Measurements from ENCODE around the gene SLC6A9. TPM values are rescaled to one million over a fixed set of nuclear protein-coding genes. Genes with fewer than 3 reads are reported as not detected.

The SLC6A9 gene
- total RNA-seq, 2 experiments from 2014 or later, result 6.5 to 7.4 TPM

DNA sequence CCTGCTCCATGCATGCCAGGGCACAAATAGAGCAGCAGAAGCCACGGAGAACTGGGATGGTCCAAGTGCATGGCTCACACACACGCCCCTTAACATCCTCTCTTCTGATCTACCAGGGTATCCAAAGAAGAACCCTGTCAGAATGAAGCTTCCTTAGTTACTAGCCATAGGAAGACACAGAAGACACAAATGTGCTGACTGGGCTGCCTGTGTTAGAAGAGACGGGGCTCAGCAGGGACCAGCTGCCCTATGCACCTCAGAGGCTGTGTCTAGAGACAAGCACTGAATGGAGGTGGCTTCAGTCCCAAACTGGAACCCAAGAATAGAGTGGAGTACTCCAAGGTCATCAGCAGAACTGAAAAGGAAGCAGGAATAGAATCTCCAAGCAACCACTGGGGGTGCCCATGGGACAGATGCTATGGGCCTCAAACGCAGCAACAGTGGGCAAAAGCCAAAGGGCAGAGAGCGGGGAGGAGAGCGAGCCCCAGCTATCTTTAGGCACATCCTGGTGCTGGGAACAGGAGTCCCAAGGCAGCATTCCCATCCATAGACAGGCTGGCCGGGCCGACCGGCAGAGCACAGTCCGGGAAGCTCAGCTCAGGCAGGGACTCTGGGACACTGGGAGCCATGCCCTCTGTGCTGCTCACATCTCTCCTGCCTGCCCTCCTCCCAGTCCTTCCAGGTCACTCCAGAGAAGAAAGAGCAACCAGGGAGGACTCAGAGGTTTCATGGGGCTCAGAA is 9.5 kb downstream of the SLC6A9 start:
- ATAC-seq (no peak), DNase-seq (no peak)
- Mint-ChIP-seq H3K4me3 (no peak overlapping the region), H3K27ac (no peak overlapping the region), H3K36me3 (ENCODE audit: low read depth) (peaks cover 9% of the 10 kb centered on the region), H3K9me3 (no peaks in the 10 kb centered on the region), H3K4me1 (ENCODE audit: low read depth) (no peaks in the 10 kb centered on the region), H3K27me3 (no peaks in the 10 kb centered on the region)
- intact Hi-C loops (cut with micrococcal nuclease), result no loop called here
- CTCF ChIA-PET, result interaction anchor here (1.0 to 7.4 kb wide), 3 partner anchors 10 to 21 kb away, joined by 3 to 42 read pairs (median 4); no protein-coding TSS in a partner anchor
- POLR2A ChIA-PET, result no interaction called here
- TF ChIP-seq, protein P1, sequence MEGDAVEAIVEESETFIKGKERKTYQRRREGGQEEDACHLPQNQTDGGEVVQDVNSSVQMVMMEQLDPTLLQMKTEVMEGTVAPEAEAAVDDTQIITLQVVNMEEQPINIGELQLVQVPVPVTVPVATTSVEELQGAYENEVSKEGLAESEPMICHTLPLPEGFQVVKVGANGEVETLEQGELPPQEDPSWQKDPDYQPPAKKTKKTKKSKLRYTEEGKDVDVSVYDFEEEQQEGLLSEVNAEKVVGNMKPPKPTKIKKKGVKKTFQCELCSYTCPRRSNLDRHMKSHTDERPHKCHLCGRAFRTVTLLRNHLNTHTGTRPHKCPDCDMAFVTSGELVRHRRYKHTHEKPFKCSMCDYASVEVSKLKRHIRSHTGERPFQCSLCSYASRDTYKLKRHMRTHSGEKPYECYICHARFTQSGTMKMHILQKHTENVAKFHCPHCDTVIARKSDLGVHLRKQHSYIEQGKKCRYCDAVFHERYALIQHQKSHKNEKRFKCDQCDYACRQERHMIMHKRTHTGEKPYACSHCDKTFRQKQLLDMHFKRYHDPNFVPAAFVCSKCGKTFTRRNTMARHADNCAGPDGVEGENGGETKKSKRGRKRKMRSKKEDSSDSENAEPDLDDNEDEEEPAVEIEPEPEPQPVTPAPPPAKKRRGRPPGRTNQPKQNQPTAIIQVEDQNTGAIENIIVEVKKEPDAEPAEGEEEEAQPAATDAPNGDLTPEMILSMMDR (IDR thresholded peaks at IDR 0.05), result no peak

GRCh38 chr1:44021156-44021555 is 10.1 kb downstream of the SLC6A9 start:
- H3K4me3 Mint-ChIP-seq, result no peak overlapping the region
- intact Hi-C loops (cut with micrococcal nuclease), result no loop called here

GRCh38 chr1:44020464-44020863 is 10.8 kb downstream of the SLC6A9 start:
- ChIA-PET CTCF (interaction anchor here (7.4 kb wide), 1 partner anchor 15 kb away, joined by 42 read pairs; no protein-coding TSS in a partner anchor), POLR2A (no interaction called here)
- H3K36me3 Mint-ChIP-seq (ENCODE audit: low read depth), result peaks cover 9% of the 10 kb centered on the region
- DNase-seq (no peak), ATAC-seq (no peak)
- no peaks in the 10 kb centered on the region for H3K27me3 Mint-ChIP-seq
- intact Hi-C loops (cut with micrococcal nuclease), result no loop called here
- TF ChIP-seq, protein P1 (IDR thresholded peaks at IDR 0.05), result no peak
- no peaks in the 10 kb centered on the region for H3K9me3 Mint-ChIP-seq
- H3K27ac Mint-ChIP-seq, result no peak overlapping the region
- H3K4me1 Mint-ChIP-seq (ENCODE audit: low read depth), result no peaks in the 10 kb centered on the region
- no peak overlapping the region for H3K4me3 Mint-ChIP-seq

More at GRCh38 chr1:44021156-44021555, 10.1 kb downstream of the SLC6A9 start:
- no peaks in the 10 kb centered on the region for H3K9me3 Mint-ChIP-seq
- H3K36me3 Mint-ChIP-seq (ENCODE audit: low read depth), result peaks cover 9% of the 10 kb centered on the region
- ChIA-PET CTCF (interaction anchor here (1.0 to 7.4 kb wide), 2 partner anchors 15 to 21 kb away, joined by 4 to 42 read pairs; no protein-coding TSS in a partner anchor), POLR2A (no interaction called here)
- no peaks in the 10 kb centered on the region for H3K4me1 Mint-ChIP-seq (ENCODE audit: low read depth)
- DNase-seq, result no peak
- H3K27ac Mint-ChIP-seq, result no peak overlapping the region
- TF ChIP-seq, protein P1 (IDR thresholded peaks at IDR 0.05), result no peak
- no peaks in the 10 kb centered on the region for H3K27me3 Mint-ChIP-seq
- no peak for ATAC-seq

GRCh38 chr1:44019466-44019948 is 11.8 kb downstream of the SLC6A9 start:
- Mint-ChIP-seq H3K9me3 (no peaks in the 10 kb centered on the region), H3K4me1 (ENCODE audit: low read depth) (no peaks in the 10 kb centered on the region), H3K27me3 (no peaks in the 10 kb centered on the region), H3K36me3 (ENCODE audit: low read depth) (peaks cover 6% of the 10 kb centered on the region), H3K4me3 (no peak overlapping the region), H3K27ac (no peak overlapping the region)
- TF ChIP-seq, protein P1 (IDR thresholded peaks at IDR 0.05), result no peak
- no peak for DNase-seq
- ChIA-PET CTCF (interaction anchor here (7.4 kb wide), 1 partner anchor 14 kb away, joined by 42 read pairs; no protein-coding TSS in a partner anchor), POLR2A (no interaction called here)
- intact Hi-C loops (cut with micrococcal nuclease), result no loop called here
- ATAC-seq, result no peak

DNA sequence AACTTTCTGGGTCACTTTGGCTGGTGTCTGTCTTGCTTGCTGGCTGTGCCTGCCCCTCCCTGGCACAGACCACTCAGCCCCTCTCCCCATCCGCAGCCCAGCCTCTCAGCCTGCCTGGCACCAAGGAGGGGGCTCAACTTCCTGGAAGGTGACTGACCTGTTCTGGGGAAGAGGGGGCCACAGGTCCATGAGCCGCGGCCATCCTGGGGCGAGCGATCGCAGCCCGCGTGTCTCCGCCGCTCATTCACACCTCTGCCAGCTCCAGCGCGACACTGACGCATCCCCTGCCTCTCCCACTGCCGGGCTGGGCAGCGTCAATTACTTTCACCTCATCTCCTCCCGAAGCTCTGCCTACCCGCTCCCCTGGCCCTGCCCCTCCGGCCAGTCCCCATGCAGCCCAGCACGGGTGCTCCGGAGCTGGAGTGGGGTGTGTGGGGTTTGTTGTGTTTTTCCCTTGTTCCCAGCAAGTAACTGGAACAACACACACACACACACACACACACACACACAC is 14.3 kb downstream of the SLC6A9 start:
- ChIA-PET POLR2A (interaction anchor here (0.6 kb wide), 1 partner anchor 16 kb away, joined by 3 read pairs; no protein-coding TSS in a partner anchor), CTCF (interaction anchor here (7.4 kb wide), 1 partner anchor 11 kb away, joined by 42 read pairs; no protein-coding TSS in a partner anchor)
- Mint-ChIP-seq H3K27me3 (no peaks in the 10 kb centered on the region), H3K4me3 (no peak overlapping the region), H3K27ac (no peak overlapping the region), H3K9me3 (no peaks in the 10 kb centered on the region), H3K36me3 (ENCODE audit: low read depth) (peaks cover 3% of the 10 kb centered on the region), H3K4me1 (ENCODE audit: low read depth) (peaks cover 12% of the 10 kb centered on the region)
- DNase-seq (no peak), ATAC-seq (no peak)
- intact Hi-C loops (cut with micrococcal nuclease), result no loop called here
- TF ChIP-seq, protein P1 (IDR thresholded peaks at IDR 0.05), result no peak
